ENCODE results near the gene ZPLD1.

Gene ZPLD1

DNA sequence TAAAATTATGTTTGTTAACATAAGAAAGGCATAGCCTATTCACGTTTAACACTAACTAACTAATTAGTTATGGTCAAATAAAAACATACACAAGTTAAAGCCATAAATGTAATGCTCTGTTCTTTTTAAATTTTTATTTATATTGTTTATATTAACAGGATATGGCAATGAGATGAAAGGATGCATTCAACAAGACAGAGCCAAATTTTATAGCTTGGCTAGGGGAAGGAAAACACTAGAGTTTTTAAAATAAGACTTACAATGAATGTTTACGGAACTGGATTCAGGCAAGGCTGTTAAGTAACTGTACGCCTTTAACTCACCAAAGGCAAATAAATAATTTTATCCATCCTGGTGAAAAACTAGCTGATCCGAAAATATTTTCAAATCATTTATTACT lies 86.4 kb downstream of the ZPLD1 start:
- DNase-seq (ENCODE audit: extremely low read depth in 1 of 2, low read depth in 1 of 2), result no peak

- no peak for DNase-seq (ENCODE audit: extremely low read depth in 1 of 2, low read depth in 1 of 2)
Measured at GRCh38 chr3:102525624-102526023, 90.8 kb downstream of the ZPLD1 start.

- no peak for DNase-seq (ENCODE audit: extremely low read depth in 1 of 2, low read depth in 1 of 2)
Measured at GRCh38 chr3:102526865-102527264, 92.0 kb downstream of the ZPLD1 start.

GRCh38 chr3:102528727-102529126 lies 93.9 kb downstream of the ZPLD1 start:
- DNase-seq (ENCODE audit: extremely low read depth in 1 of 2, low read depth in 1 of 2), result no peak
